CD4-positive, alpha-beta T cell treated with Interleukin-21 for 1 hour (primary cell): ENCODE results near the gene SH3D21.
A peak's percentile ranks its signal among the peaks of the same experiment; 100 is the strongest.

Source experiments
- DNase-seq: peaks from one replicate; pipeline ENCODE4 v3.0.0-alpha.2; 2020

SH3D21 gene

DNA sequence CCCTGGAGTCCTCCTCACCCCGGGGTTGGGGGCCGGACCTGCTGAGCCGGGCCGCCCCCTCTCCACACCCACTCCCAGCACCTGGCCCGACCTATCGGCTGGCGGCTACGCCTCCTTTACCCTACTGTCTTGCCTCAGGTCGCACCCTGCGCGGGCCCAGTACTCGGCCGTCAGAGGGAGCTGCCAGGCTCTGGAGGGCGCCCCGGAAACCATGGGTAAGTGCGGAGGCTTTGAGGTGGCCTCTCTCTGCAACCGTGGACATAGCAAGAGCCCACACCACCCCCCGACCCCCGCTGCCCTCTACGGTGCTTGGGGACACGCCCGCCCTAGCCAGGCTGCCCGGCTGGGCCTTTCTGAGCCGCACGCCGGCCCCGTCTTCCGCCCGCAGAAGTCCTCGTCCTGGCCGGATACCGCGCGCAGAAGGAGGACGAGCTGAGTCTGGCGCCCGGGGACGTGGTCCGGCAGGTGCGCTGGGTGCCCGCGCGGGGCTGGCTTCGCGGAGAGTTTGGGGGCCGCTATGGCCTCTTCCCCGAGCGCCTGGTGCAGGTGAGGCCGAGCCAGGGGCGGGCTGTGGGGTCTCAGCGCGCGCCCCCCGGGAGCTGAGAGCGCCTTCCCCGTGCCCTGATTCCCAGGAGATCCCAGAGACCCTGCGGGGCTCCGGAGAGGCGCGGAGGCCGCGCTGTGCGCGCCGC lies at the start of gene SH3D21:
Gene SH3D21 (plus strand): TSS at position 159 of the 692 bp plus-strand sequence. CDS start 53 bp downstream, at position 212.
- peak; percentile 60 for DNase-seq

DNA sequence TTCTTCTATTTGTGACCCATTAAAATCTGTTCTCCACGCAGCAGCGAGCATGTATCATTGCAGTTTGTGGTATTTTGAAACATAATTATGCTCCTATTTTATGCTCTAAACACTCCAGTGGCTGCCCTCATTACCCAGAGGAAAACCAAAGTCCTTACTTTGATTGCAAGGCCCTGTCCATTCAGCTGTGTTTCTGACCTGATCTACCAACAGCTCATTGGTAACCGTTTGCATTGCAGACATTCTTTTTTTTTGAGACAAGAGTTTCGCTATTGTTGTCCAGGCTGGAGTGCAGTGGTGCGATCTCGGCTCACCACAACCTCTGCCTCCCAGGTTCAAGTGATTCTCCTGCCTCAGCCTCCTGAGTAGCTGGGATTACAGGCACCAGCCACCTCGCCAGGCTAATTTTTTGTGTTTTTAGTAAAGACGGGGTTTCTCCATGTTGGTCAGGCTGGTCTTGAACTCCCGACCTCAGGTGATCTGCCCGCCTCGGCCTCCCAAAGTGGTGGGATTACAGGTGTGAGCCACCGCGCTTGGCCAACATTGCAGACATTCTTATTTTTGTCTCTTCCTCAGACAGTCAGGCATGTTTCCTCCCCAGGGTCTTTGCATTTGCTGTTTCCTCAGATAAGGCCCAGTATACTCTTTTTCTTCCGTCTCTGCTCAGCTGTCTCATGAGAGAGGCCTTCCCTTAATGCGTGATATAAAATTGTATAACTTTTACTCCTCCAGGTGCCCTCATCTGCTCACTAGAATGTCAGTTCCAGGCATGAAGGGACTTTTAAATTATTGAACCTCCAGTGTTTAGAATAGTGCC lies 49.4 kb upstream of the SH3D21 start:
- DNase-seq, result no peak

DNA sequence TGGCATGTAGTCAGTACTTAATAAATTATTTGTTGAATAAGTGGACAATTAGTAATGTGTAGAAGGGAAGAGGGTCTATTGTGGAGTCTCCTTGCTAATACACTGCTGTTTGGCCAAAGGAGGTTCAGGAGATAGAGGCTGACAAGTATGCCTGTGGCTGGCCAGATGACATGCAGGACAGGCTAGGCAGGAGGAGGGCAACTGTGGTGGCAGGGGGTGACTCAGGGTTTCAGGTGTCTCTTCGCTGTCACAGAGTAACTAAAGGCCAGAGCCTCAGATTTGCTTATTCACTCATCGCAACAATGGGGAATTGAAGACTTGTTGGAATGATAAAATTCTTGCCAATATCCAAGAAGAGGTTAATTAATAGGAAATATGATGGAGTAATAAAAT lies 48.8 kb upstream of the SH3D21 start:
- no peak for DNase-seq

DNA sequence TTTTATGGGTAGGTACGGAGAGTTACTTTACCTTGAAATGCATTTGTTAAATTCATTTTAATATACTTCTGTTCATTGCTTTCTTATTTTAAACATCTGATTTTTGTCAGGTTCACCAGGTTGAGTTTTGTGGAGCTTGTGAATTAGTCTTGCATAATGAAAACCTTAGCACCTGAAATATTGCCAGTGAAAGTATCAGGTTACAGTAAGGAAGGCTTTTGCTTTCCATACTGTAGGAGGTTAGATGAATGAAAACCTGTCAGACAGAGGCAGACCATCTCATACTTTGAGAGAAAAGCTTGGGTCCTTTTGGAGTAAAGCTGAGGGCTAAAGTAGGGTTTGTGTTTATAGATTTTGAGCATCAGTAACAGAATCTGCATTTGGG lies 47.2 kb upstream of the SH3D21 start:
- no peak for DNase-seq

DNA sequence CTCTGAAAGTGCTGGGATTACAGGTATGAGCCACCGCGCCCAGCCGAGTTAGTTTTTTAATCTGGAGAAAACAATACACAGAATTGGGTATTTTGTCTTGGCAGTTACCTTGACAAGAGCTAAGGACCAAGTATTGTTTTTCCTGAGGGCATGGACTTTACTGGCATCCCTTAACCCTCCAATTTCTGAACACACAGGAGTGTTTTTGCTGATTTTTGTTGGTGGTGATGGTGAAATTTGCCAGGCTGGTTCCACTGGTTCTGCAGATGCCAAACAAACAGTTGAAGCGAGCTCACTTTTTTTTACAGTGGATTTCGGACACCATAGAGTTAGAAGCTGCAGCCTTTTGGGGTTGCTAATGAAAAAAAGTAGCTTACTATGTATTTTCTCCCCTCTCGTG lies 37.2 kb upstream of the SH3D21 start:
- no peak for DNase-seq

DNA sequence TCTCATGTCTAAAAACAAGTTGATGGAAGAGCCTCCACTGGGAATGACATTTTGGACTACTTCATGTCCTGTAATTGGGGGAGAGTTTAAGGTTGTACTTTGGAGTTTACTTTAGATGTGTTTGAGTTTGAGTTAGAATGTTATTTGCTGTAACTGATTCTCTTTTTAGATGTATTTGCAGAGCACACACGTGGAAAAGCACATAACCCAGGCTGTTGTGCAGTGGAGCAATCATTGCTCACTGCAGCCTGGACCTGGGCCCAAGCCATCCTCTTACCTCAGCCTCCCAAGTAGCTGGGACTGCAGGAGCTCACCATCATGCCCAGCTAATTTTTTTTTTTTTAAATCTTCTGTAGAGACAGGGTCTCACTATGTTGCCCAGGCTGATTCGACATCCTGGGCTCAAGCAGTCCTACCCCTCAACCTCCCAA lies 36.7 kb upstream of the SH3D21 start:
- no peak for DNase-seq

DNA sequence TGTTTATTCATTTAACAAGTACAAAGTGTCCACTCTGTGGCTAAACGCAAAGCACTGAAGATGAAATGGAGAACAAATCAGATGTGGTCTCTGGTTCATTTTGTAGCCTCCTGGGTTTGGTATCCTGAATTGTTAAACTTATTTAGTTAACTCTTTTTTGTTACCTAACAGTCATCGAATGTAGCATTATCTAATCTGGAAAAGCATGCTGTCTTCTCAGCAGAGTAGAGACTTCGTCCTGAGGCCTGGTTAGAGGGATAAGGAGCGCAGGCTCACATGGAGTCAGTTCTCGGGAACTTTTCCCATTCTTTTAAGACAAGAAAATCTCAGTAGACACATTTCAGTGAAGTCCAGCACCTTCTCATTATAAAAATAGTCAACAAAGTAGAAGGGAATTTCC lies 33.1 kb upstream of the SH3D21 start:
- DNase-seq, result no peak

DNA sequence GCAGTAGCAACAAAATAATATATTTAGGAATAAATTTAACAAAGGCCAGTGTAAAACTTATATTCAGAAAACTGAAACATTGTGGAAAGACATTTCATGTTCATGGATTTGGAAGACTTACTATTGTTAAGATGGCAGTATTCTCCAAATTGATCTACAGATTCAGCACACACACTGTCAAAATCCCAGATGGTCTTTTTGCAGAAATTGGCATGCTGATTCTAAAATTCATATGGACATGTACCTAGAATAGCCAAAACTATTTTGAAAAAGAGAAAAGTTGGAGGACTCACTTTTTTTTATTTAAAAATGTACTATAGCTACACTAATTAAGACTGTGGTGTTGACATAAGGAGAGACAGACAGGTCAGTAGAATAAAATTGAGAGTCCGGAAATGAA lies 32.0 kb upstream of the SH3D21 start:
- no peak for DNase-seq

DNA sequence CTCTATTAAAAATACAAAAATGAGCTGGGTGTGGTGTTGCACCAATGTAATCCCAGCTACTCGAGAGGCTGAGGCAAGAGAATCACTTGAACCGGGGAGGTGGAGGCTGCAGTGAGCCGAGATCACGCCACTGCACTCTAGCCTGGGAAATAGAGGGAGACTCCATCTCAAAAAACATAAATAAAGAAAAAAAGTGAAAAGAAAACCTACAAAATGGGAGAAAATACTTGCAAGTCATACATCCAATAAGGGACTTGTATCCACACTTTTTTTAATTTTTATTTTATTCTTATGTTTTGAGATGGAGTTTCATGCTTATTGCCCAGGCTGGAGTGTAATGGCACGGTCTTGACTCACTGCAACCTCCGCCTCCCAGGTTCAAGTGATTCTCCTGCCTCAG lies 29.5 kb upstream of the SH3D21 start:
- no peak for DNase-seq

DNA sequence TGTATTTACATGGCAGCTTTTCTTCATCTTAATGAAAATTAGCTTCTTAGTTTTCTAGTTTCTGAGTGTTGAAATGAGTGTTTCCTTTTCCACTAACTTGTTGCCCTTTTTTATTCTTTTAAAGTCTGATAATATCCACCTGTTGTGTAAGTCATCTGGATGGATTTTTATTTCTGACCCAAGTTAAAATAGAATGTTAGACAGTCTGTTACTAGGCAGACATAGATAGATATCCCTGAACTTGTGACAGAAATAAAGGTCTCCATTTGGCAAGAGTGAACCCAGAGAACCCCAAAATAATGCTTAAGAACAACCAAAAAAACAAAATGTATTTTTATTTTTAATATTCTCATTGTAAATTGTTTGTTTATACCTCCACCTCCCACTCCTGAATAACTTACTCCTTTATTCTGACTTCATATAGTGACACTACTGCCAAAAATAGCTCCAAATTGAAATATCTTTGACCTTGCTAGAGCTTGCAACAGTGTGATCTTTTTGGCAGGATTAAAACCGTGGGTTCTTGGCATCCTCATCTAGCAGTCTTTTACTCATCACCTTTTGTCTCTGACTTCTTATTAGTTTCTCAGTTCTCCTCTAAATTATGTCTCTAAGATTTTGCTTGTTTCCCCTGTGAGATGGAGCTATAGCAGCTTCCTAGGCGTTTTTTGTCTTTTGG lies 26.9 kb upstream of the SH3D21 start:
- DNase-seq, result no peak

DNA sequence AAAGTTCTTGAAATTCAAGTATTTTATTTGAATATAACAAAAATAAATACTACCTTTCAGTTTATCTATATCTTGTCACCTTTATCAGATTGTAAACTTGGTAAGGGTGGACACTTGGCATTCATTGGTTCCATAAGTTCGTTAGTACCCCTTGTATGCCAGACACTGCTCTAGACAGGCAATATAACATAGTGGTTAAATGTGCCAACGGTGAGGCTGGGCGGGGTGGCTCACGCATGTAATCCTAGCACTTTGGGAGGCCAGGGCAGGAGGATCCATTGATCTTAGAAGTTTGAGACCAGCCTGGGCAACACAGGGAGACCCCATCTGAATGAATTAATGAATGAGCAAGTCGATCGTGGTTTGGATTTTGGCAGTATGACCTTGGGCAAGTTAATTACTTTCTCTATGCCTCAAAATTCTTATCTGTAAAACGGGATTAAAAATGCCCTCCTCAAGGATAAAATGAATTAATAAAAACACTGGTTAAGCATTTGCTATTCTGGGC lies 26.3 kb upstream of the SH3D21 start:
- DNase-seq, result no peak

DNA sequence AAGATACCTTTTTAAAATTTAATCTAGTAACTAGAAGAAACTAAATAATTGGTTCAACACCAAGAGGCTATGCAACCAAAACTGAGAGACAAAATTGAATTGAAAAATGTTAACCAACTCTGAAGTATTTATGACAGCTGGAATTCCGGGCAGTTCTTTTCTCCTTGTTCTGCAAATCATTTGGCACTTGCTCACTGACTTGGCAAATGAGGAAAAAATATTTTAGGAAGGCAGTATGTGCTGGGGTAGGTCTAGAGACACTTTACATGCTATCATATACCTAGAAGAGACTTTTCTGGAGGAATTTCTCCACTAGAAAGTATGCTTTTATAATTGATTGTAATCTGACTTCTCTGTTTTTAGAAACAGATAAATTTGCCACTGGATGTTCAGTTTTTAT lies 22.1 kb upstream of the SH3D21 start:
- no peak for DNase-seq

DNA sequence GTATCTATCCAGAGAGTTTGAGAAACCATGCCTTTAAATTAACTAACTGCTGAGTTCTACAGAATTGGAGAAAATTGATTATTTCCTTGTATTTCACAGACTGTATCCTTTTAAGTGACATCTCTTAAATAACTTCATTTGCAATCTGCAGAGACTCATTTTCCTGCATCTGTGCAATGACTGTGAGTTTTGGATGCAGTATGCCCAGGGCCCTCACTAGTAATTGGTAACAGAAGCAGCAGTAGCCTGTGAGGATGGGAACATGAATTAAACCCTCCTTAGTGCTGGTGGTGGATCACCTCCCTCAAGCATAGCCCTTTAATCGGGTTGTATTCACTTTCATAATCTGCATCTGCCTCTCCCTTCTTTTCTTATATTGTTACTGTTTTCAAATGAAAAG lies 21.7 kb upstream of the SH3D21 start:
- DNase-seq, result no peak

DNA sequence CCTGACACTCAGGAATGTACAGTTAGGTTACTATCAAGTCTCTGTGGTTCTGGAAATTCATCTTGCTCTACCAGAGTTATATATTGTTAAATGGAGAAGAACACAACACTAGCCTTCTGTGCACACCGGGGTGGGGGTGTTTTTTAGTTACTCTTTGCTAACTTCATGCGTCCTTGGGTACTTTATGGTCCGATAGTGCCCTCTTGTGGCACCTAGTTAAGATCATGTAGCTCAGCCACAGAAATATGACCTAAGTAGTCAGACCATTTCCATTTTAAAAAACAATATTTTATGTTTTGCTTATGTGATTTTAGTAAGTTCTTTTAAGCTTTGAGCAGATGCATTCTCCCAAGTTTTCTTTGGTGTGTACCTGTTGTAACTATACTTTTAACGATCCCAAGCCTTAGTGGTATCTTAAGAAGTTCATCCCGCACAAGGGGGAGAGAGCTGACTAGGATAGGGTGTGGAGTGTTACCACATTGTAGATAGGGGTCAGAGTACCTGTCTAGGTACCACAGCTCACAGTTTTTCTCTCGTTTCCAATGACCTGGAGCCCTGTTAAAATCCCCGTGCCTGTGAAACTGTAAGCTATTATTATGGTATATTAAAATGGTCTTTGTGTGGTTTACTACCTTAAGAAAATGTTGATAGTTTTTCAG lies 20.6 kb upstream of the SH3D21 start:
- peak; percentile 83 for DNase-seq

DNA sequence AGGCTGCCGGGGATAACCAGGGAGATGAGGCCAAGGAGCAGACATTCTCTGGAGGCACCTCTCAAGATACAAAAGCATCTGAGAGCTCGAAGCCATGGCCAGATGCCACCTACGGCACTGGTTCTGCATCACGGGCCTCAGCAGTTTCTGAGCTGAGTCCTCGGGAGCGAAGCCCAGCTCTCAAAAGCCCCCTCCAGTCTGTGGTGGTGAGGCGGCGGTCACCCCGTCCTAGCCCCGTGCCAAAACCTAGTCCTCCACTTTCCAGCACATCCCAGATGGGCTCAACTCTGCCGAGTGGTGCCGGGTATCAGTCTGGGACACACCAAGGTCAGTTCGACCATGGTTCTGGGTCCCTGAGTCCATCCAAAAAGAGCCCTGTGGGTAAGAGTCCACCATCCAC lies 19.4 kb upstream of the SH3D21 start:
- DNase-seq, result no peak

DNA sequence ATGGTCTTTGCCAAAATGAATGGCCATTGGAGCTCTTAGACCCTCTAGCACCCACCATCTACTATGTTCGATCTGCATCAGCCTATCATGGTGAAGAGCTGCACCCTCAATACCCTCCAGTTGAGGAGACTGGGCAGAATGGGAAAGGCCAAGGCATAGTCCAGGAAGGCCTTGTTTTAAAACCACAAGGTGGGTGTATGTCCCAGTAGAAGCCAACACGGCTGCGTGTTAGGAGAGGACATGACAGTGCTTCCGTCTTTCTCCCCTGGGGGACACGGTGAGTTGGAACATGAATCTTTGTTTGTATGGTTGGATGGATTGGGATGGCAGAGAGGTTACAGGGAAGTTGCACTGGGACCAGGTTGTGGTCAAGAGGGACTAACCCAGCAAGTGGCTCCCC lies 18.6 kb upstream of the SH3D21 start:
- no peak for DNase-seq

DNA sequence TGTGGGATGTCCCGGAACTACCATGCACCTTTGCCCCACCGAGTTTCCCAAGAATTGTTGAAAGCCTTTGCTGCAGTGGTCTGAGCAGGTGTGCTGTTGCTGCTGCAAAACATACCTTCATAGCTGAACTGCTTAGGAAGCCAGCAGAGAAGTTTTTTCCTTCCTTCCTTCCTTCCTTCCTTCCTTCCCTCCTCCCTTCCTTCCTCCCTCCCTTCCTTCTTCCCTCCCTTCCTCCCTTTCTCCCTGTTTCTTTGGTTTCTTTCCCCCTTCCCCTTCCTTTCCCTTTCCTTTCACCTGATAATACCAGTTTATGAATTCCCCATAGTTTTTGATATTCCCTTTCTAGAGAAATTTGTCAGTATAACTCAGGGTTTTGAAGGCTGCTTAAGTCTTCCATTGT lies 10.8 kb upstream of the SH3D21 start:
- no peak for DNase-seq

DNA sequence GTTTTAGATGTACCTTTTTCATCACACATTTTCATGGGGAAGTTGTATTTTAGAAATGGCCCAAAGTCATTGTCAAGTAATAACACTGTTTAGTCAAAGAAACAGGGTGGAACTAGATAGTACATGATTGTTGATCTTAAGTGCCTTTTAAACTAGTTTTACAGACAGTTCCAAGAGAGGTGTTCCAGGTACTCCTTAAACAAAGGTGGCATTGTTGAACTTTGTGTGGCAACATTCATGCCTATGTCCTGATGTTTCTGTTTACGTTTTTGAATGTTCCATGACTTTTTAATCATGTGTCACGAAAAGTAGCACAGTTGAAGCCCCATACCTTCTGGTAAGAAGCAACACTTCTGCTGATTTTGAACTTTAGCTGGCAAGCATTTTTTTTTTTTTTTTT lies 9.1 kb upstream of the SH3D21 start:
- no peak for DNase-seq

DNA sequence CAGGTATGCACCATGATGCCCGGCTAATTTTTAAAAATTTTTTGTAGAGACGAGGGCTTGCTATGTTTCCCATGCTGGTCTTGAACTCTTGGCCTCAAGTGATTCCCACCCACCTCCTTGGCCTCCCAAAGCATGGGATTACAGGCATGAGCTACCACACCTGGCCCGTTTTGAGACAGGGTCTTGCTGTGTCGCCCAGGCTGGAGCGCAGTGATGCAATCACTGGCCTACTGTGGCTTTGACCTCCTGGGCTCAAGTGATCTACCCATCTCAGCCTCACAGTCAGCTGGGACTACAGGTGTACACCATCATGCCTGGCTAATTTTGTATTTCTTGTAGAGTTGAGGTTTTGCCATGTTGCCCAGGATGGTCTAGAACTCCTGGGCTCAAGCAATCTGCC lies 7.5 kb upstream of the SH3D21 start:
- no peak for DNase-seq

DNA sequence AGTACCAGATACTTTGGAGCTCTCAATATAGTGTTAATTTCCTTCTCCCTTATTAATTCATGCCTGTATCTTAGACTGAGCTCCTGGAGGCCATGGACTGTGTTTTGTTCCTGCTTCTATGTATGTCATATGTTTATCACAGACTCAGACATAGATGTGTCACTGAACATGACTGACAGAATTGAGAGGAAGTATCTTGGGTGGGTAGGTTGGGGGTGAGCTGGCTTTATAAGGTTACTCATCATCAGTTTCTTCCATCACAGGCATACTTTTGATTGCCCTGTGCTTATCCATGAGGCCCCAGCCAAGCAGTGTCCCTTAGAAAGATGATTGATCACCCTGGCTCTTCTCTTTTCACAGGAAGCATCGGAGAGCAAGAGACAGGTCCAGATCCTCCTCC lies 5.6 kb upstream of the SH3D21 start:
- DNase-seq, result no peak

DNA sequence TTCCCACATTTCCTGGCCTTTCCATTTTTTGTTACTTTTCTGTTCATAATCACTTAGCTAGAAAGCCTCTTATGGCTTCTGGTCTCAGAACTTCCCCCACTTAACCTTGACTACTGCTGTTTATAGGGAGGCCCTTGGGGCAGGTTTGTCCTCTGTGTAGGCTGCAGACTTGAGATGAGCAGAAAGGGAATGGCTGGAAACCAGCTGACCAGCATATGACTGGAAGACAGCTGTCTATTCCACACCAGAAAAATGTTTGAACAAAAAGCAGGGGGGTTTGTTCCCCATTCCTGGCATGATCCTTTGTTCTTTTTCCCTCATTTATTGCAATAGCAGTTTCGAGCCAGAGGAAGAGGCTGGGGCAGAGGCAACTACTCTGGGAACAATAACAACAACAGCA lies 4.9 kb upstream of the SH3D21 start:
- DNase-seq, result no peak

DNA sequence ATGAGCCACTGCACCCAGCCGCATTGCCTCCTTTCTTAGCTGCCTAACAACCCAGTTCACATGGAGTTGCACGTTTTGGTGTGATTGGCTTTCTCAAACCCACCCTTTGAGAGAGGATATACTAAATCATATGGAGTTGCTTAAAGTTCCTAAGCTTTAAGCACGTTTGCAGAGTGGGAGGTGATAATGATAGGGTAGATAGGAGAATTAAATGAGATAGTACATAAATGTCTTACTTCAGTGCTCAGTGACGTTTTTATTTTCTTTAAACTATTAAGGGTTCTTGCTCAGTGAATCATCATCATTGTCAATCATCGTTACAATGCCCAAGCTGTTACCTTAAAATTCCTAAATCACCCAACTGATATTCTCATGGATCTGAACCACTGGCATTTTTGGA lies 2.9 kb upstream of the SH3D21 start:
- DNase-seq, result no peak

DNA sequence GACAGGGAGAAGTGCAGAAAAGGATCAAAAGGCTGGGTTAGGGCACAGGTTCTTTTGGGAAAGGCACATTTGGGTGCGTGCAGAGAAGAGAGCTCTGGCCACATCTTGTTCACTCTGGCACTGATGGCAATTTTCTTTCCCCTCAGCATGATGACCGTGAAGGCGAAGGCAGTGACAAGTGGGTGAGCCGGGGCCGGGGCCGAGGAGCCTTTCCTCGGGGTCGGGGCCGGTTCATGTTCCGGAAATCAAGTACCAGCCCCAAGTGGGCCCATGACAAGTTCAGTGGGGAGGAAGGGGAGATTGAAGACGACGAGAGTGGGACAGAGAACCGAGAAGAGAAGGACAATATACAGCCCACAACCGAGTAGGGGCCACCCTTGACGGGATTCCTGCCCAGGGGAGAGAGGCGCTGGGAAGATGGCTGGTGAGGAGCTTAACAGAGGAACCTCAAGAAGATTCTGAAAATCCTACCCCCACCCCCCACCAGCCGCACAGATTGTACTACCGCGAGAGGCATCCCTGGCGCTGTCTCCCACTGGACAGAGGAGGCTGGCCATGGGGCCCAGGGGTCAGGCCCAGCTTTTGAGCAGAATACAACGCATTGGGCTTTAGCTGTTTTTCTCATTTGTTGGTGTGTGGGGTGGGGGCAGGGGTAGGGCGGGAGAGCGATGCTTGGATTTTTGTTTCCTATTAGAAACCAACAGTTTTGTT lies 2.4 kb upstream of the SH3D21 start:
- DNase-seq, result no peak
